Brain microvascular endothelial cell (primary cell): ENCODE results near the gene ATG12.
"Not testable (repeated sequence)": the region's sequence is repeated elsewhere in the genome, so short reads cannot be mapped to it uniquely, and the experiment has no call there.

Experiments used
- DNase-seq: peaks from one replicate; pipeline ENCODE4 v3.0.0-alpha.2; 2020
- H3K27ac ChIP-seq: fragments of 250-450 bp; sonication (Bioruptor Pico); 2 replicates; pipeline ENCODE4 v1.5.1; 2020; ENCODE audit warnings: mild to moderate bottlenecking, moderate library complexity
- H3K27me3 ChIP-seq: fragments of 250-450 bp; sonication (Bioruptor Pico); replicated peaks from 2 replicates; pipeline ENCODE4 v1.5.1; 2020; ENCODE audit warnings: mild to moderate bottlenecking
- H3K36me3 ChIP-seq: fragments of 250-450 bp; sonication (Bioruptor Pico); replicated peaks from 2 replicates; pipeline ENCODE4 v1.5.1; 2020; ENCODE audit warnings: mild to moderate bottlenecking
- H3K4me3 ChIP-seq: 2 replicates; pipeline ENCODE4 v1.5.1; 2011; ENCODE audit warnings: low read depth, mild to moderate bottlenecking, control low read depth, low read length, moderate library complexity
- CTCF ChIP-seq: IDR thresholded peaks from 2 replicates; pipeline ENCODE4 v1.5.1; 2011; ENCODE audit warnings: low read depth, mild to moderate bottlenecking, moderate library complexity, low read length, control low read depth, inconsistent platforms; ENCODE audit errors: missing control alignments
- in situ Hi-C: cut with HindIII; loops from 2 replicates; pipeline ENCODE4 v1.10.0; 2017; ENCODE audit warnings: low sequenced_read_pairs, low pct_ligation_motif_present

ATG12 gene

DNA sequence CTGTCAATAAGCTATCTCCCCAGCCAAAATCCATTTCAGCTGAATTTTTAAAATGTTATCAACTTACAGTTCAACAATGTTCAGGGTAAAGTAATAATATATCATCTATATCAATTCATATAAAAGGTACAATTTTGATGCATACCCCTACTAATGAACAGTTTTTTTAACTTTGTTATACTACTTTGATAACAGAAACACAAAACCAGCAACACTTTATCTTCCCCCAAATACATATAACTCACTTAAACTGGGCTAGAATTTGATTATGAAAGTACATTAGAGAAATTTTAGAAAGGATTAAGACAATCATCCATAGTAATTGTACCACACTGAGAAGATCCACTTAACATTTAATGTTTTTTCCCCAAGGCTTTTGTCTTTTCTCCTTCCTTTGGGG lies 30.0 kb downstream of the ATG12 start:
- H3K27ac ChIP-seq, result no peak overlapping the region
- no peak for TF ChIP-seq CTCF
- in situ Hi-C loops, result no loop called here
- no peak overlapping the region for H3K4me3 ChIP-seq
- no peaks in the 10 kb centered on the region for H3K36me3 ChIP-seq
- no peaks in the 10 kb centered on the region for H3K27me3 ChIP-seq
- no peak for DNase-seq

DNA sequence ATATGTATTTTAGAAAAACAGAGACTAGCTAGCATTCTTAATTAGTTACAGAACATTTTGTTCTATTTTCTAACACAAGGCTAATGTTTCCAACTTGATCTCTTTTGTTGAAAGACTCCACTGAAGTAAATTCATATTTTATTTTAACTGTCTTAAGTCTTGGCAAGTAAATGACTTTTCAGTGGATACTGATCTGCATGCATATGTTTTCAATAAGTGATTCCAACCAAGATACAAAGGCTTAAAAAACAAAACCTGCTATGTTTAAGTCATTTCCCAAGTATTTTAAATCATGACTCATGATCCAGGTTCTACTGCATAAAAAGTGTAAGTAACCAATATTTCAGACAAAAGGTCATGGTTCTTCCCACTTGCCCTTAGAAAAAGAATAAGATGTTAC lies 30.6 kb downstream of the ATG12 start:
- DNase-seq, result no peak
- no peaks in the 10 kb centered on the region for H3K36me3 ChIP-seq
- no peak overlapping the region for H3K4me3 ChIP-seq
- H3K27me3 ChIP-seq, result no peaks in the 10 kb centered on the region
- in situ Hi-C loops, result no loop called here
- no peak overlapping the region for H3K27ac ChIP-seq
- no peak for TF ChIP-seq CTCF

GRCh38 chr5:115809946-115810345 lies 31.4 kb downstream of the ATG12 start:
- in situ Hi-C loops, result no loop called here
- Histone ChIP-seq H3K27me3 (no peaks in the 10 kb centered on the region), H3K27ac (no peak overlapping the region), H3K4me3 (no peak overlapping the region), H3K36me3 (no peaks in the 10 kb centered on the region)
- no peak for DNase-seq
- no peak for TF ChIP-seq CTCF

DNA sequence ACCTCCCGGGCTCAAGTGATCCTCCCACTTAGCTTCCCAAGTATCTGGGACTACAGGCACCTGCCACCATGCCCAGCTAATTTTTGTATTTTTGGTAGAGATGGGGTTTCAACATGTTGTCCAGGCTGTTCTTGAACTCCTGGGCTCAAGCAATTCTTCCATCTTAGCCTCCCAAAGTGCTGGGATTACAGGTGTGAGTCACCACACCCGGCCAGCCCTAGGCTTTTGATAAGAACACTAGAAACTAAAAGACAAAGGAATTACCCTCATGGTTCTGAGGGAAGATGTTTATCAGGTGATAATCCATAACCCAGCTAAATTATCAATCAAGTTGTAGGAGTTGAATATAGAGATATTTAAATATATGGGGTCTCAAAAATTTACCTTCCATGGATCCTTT lies 33.3 kb downstream of the ATG12 start:
- H3K27me3 ChIP-seq, H3K36me3 ChIP-seq, H3K4me3 ChIP-seq, in situ Hi-C loops, H3K27ac ChIP-seq, DNase-seq: not testable (repeated sequence)

DNA sequence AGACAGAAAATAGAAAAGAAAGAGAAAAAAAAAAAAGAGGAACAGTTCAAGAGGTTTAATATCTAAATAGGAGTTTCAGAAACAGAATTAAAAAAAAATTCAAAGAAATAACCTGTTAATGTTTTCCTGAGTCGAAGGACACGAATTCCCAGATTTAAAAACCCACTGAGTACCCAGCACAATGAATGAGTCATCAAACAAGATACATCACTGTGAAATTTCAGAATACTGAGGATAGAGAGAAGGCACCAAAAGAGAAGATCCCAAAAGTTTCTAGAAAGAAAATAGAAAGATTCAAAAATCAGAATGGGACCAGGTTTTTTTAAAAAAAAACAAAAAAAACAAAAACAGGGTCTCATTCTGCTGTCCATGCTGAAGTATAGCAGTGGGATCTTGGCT lies 33.7 kb downstream of the ATG12 start:
- DNase-seq, result no peak
- no peak overlapping the region for H3K27ac ChIP-seq
- H3K36me3 ChIP-seq, result no peaks in the 10 kb centered on the region
- in situ Hi-C loops, result no loop called here
- H3K4me3 ChIP-seq, result no peak overlapping the region
- TF ChIP-seq CTCF, result no peak
- no peaks in the 10 kb centered on the region for H3K27me3 ChIP-seq

- no peak overlapping the region for H3K4me3 ChIP-seq
- no peaks in the 10 kb centered on the region for H3K36me3 ChIP-seq
- no peak for DNase-seq
- no peaks in the 10 kb centered on the region for H3K27me3 ChIP-seq
- TF ChIP-seq CTCF, result no peak
- in situ Hi-C loops, result no loop called here
- no peak overlapping the region for H3K27ac ChIP-seq
Observed at GRCh38 chr5:115806986-115807653, 34.2 kb downstream of the ATG12 start.
